GM12865 (cell line): ENCODE results near the gene FGF21.

ENCODE experiments used
- DNase-seq: peaks from one replicate; pipeline ENCODE4 v3.0.0; 2010; ENCODE audit warnings: low read depth
- H3K4me3 ChIP-seq: 2 replicates; pipeline ENCODE4 v1.5.1; 2011; ENCODE audit warnings: mild to moderate bottlenecking, low read depth, low read length, control low read depth
- TF ChIP-seq, protein P1 (sequence below): IDR thresholded peaks from 2 replicates; pipeline ENCODE4 v1.5.1; 2011; ENCODE audit warnings: low read length, control low read depth, low read depth, inconsistent platforms; ENCODE audit not compliant: insufficient read depth; ENCODE audit errors: missing control alignments

FGF21 gene

DNA sequence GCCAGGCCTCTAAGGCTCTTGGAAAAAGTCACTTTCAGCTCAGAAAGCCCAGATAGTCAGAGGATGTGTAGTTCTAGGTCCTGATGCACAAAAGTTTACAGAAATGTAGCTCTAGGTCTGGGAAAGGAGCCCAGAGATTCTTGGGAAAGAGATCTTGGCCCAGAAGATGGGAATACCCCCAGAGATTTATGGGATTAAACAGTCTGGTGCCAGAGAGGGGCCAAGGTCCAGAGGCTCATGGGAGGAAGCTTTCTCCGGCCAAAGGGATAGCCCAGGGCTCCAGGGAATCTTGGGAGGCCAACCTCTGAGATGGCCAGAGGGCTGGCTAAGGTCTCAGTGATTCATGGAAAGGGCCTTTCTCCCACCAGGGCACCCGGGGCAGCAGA is 40.4 kb downstream of the FGF21 start:
- TF ChIP-seq, protein P1, sequence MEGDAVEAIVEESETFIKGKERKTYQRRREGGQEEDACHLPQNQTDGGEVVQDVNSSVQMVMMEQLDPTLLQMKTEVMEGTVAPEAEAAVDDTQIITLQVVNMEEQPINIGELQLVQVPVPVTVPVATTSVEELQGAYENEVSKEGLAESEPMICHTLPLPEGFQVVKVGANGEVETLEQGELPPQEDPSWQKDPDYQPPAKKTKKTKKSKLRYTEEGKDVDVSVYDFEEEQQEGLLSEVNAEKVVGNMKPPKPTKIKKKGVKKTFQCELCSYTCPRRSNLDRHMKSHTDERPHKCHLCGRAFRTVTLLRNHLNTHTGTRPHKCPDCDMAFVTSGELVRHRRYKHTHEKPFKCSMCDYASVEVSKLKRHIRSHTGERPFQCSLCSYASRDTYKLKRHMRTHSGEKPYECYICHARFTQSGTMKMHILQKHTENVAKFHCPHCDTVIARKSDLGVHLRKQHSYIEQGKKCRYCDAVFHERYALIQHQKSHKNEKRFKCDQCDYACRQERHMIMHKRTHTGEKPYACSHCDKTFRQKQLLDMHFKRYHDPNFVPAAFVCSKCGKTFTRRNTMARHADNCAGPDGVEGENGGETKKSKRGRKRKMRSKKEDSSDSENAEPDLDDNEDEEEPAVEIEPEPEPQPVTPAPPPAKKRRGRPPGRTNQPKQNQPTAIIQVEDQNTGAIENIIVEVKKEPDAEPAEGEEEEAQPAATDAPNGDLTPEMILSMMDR: no peak
- DNase-seq: no peak
- no peak overlapping the region for H3K4me3 ChIP-seq

DNA sequence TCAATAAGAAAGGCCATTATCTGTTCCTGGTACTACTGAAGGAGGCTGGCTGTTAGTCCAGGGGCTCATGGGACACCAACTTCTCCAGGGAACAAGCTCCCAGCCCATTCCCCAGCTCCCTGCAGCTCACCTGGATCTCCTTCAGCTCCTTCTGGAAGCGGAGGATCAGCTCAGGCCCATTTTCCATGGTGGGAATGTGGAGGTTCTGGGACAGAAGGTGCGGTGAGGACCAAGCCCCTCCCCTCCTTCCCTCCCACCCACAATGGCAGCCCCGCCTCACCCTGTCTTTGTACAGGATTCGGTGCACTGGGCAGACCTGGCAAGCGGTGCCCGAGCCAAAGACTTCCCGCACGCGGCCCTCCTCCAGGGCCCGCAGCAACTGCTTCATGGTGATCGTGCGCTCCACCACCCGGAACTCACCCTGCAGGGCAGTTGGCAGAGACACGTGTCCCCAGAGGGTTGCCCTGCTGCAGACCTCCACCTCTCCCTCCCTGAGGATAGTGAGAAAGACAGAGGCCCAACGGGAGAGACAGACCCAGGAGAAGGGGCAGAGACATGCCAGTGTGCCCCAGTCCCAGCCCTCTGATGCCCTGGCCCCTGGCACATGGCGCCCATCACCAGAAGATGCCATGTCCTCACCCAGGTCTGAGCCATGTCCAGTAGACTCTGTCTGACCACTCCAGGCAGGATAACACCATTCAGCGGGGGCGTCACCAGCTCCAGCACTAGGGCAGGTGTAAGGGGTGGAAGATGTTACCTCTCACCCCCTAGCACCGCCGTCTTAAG is 41.2 kb downstream of the FGF21 start:
- no peak for DNase-seq
- TF ChIP-seq, protein P1: no peak
- no peak overlapping the region for H3K4me3 ChIP-seq

DNA sequence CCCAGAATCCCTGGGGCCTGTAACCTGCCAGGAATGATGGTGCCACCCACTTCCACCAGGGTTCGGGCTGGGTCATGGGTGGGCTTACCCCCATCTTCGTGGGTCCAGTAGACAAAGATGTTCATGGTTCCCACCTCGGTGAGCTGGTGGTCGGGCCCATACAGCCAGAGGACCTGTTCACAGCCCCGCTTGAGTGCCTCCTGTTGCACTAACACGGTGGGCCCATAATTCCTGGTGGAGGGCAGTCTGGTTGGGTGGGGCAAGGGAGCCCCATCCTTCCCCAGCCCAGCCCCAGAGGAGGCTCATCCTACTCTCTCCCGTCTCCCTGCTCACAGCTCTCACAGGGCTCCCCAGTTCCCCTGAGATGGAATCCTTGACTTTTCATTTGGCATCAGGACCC is 41.8 kb downstream of the FGF21 start:
- TF ChIP-seq, protein P1: no peak
- H3K4me3 ChIP-seq: no peak overlapping the region
- no peak for DNase-seq

GRCh38 chr19:48798937-48799336 is 43.6 kb downstream of the FGF21 start:
- DNase-seq: peak; percentile 86
- TF ChIP-seq, protein P1: no peak
- no peak overlapping the region for H3K4me3 ChIP-seq

DNA sequence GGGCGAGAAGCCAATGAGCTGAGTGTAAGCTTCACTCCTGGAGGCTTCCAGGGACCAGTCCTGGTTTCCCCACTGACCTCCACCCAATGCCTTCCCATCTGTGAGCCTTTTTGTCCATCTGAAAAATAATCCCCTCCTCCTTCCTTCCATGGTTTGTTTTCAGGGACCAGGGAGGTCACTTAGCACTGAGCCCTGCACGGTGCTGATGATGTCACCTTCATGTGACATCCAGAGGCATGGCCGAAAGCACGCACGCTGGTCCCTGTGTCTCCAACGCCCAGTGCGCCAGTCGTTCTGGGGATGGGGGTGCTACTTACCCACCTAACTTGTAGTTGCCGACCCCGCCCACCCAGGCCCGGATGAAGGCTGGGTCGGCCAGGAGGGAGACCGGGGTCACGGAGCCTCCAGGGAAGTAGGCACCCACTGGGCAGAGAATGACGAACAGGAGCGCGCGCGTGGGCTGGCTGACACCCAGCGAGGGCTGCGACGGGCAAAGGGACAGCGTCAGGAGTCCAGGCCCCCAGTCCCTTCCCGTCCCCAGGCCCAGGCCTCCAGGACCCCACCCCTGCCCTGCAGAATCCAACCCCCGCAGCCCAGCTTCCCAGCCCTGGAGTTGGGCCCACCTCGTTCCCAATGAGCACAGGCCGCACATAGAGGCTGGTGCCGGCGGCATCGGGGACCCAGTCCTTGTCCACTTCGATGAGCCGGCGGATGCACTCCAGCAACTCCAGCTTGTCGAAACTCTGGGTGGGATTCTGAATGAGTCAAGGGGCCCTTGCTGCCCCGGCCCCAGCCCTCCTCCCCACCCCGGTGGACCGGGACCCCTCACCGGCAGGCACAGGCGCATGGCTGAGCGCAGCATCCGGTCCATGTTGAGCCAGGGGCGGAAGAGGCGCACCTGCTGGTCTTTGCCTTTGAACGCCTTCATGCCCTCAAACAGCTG is 44.3 kb downstream of the FGF21 start:
- DNase-seq: no peak
- H3K4me3 ChIP-seq: no peak overlapping the region
- TF ChIP-seq, protein P1: no peak

GRCh38 chr19:48802623-48803022 is 47.3 kb downstream of the FGF21 start:
- no peak for DNase-seq
- TF ChIP-seq, protein P1: no peak
- no peak overlapping the region for H3K4me3 ChIP-seq
